Panc1 (cell line): ENCODE data around the gene ASPN. TPM values are rescaled to one million over a fixed set of nuclear protein-coding genes. Genes with fewer than 3 reads are reported as not detected.
A peak's percentile ranks its signal among the peaks of the same experiment; 100 is the strongest.

Experiments
- ATAC-seq: fragments of 200-7000 bp; cut with Tn5 transposase; 2 replicates; pipeline ENCODE4 v1.9.1; 2020; ENCODE audit warnings: mild to moderate bottlenecking, moderate library complexity
- Bru-seq: library from RNA; stranded (reverse); fragments of 400-500 nt; gene quantifications from one replicate; lab custom pipeline; 2021; lab: Mats Ljungman, UMichigan
- BruChase-seq, 2 experiments: library from RNA; stranded (reverse); fragments of 400-500 nt; gene quantifications; one replicate each; lab custom pipeline; 2021; lab: Mats Ljungman, UMichigan
- BruUV-seq: library from RNA; stranded (reverse); fragments of 400-500 nt; replicated peaks from 2 replicates; lab custom pipeline; 2021; lab: Mats Ljungman, UMichigan
- CTCF ChIA-PET: fragments of 300-600 bp; sonication (Branson Sonifier 250); formaldehyde crosslinking; loops from one replicate; lab custom pipeline; 2022; ENCODE audit warnings: antibody characterized with exemption; lab: Charles Lee
- POLR2A ChIA-PET: fragments of 300-600 bp; sonication (Branson Sonifier 250); formaldehyde crosslinking; loops from one replicate; lab custom pipeline; 2022; ENCODE audit warnings: antibody characterized with exemption; lab: Charles Lee
- DNase-seq: peaks from one replicate; pipeline ENCODE4 v3.0.0-alpha.2; 2010; ENCODE audit warnings: low read depth, low spot score
- H3K27ac ChIP-seq: 2 replicates; pipeline ENCODE4 v1.5.1; 2011; ENCODE audit warnings: mild to moderate bottlenecking, low read length, inconsistent platforms
- H3K27me3 ChIP-seq: fragments of 200-500 bp; sonication (Bioruptor generic); 2 replicates; pipeline ENCODE4 v1.6.0; 2014; ENCODE audit warnings: low read length, inconsistent platforms; ENCODE audit not compliant: control insufficient read depth, insufficient read depth
- H3K36me3 ChIP-seq: fragments of 200-500 bp; sonication (Bioruptor generic); 2 replicates; pipeline ENCODE4 v1.5.1; 2014; ENCODE audit warnings: inconsistent platforms, mild to moderate bottlenecking, low read length, moderate library complexity; ENCODE audit not compliant: control insufficient read depth, insufficient read depth
- H3K4me1 ChIP-seq: 2 replicates; pipeline ENCODE4 v1.5.1; 2011; ENCODE audit warnings: inconsistent platforms, mild to moderate bottlenecking, low read length, moderate library complexity; ENCODE audit not compliant: control insufficient read depth, insufficient read depth
- H3K4me3 ChIP-seq, 2 experiments: 2 replicates each; pipeline ENCODE4 v1.5.1; 2011 to 2012; ENCODE audit warnings: low read depth in 2 of 2, low read length in 2 of 2, mild to moderate bottlenecking in 2 of 2, inconsistent platforms in 1 of 2, moderate library complexity in 1 of 2
- H3K9me3 ChIP-seq: fragments of 200-500 bp; sonication (Bioruptor generic); 2 replicates; pipeline ENCODE4 v1.5.1; 2014; ENCODE audit warnings: low read depth, mild to moderate bottlenecking, inconsistent platforms, low read length, moderate library complexity; ENCODE audit not compliant: control insufficient read depth, insufficient read depth
- POLR2AphosphoS5 ChIP-seq: IDR thresholded peaks from 2 replicates; pipeline ENCODE4 v1.6.1; 2012; ENCODE audit warnings: mild to moderate bottlenecking, low read depth, low read length, moderate library complexity
- REST ChIP-seq, 2 experiments: IDR thresholded peaks; 2 replicates each; pipeline ENCODE4 v1.6.1; 2011 to 2012; ENCODE audit warnings: low read depth in 2 of 2, control low read depth in 1 of 2, low read length in 1 of 2, mild to moderate bottlenecking in 1 of 2, moderate library complexity in 1 of 2; ENCODE audit not compliant: insufficient read depth in 1 of 2
- SIN3A ChIP-seq: IDR thresholded peaks from 2 replicates; pipeline ENCODE4 v1.6.1; 2012; ENCODE audit warnings: low read depth, mild to moderate bottlenecking, low read length, moderate library complexity, borderline replicate concordance; ENCODE audit not compliant: insufficient read depth
- TCF7L2 ChIP-seq: IDR thresholded peaks from 2 replicates; pipeline ENCODE4 v1.6.1; 2011; ENCODE audit warnings: mild to moderate bottlenecking, low read depth, low read length, inconsistent platforms
- in situ Hi-C: cut with HindIII; loops from 2 replicates; pipeline ENCODE4 v1.10.0; 2016; ENCODE audit warnings: low sequenced_read_pairs, low pct_unique_long_range_greater_than_20kb
- intact Hi-C: fragments of 100-400 bp; cut with micrococcal nuclease; formaldehyde crosslinking; loops from one replicate; pipeline ENCODE4 v1.10.0; 2022; ENCODE audit not compliant: unreplicated experiment
- long read RNA-seq: library from polyadenylated mRNA; unstranded; transcript quantifications from one replicate; pipeline ENCODE4 v2.0.0, GENCODE V29; 2021; ENCODE audit not compliant: unreplicated experiment
- polyA plus RNA-seq: library from polyadenylated mRNA; unstranded; fragments of >200 nt; gene quantifications from one replicate; pipeline ENCODE4 v1.2.1, GENCODE V29; 2012; ENCODE audit warnings: missing spikeins; ENCODE audit not compliant: insufficient read length
- total RNA-seq: library from RNA; stranded (reverse); gene quantifications from one replicate; pipeline ENCODE4 v1.2.1, GENCODE V29; 2021; ENCODE audit not compliant: unreplicated experiment
- TF ChIP-seq, protein P1 (sequence below): fragments of 450-650 bp; IDR thresholded peaks from 2 replicates; pipeline ENCODE4 v1.5.1; 2017; ENCODE audit warnings: mild to moderate bottlenecking

The ASPN gene
- total RNA-seq: not detected
- polyA plus RNA-seq: not detected
- Bru-seq, nascent RNA: percentile 4 among the genes with signal in this experiment
- BruChase-seq, experiment 1, labeled RNA remaining after a 2-hour chase: percentile 4 among the genes with signal in this experiment
- BruChase-seq, experiment 2, labeled RNA remaining after a 6-hour chase: percentile 9 among the genes with signal in this experiment
- long read RNA-seq: 0 reads

DNA sequence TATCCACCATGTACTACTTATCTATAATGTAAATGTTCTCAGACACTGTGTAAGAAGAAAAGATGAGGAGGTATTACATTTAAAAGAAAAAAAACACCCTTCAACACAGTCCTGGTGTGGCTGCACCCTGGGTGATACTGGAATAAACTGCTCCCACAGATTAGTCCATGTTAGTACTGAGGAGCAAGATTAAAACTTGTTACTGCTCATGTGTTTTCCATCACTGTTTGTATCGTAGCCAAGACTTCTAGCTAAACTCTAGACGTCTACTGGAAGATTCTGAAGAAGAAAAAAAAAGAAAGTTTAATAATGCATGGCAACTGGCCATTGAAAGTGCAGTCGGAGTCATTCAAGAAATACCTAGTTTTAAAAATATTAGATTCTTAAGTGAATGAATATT is at the start of gene ASPN:
Gene ASPN (minus strand): TSS at position 178 of the 400 bp plus-strand sequence.
- TF ChIP-seq POLR2AphosphoS5 (no peak), TCF7L2 (no peak), SIN3A (no peak), REST (IDR thresholded peaks at IDR 0.05; ENCODE audit: insufficient read depth in 1 of 2, low read depth in 2 of 2, low read length in 1 of 2) (no peak)
- TF ChIP-seq, protein P1, sequence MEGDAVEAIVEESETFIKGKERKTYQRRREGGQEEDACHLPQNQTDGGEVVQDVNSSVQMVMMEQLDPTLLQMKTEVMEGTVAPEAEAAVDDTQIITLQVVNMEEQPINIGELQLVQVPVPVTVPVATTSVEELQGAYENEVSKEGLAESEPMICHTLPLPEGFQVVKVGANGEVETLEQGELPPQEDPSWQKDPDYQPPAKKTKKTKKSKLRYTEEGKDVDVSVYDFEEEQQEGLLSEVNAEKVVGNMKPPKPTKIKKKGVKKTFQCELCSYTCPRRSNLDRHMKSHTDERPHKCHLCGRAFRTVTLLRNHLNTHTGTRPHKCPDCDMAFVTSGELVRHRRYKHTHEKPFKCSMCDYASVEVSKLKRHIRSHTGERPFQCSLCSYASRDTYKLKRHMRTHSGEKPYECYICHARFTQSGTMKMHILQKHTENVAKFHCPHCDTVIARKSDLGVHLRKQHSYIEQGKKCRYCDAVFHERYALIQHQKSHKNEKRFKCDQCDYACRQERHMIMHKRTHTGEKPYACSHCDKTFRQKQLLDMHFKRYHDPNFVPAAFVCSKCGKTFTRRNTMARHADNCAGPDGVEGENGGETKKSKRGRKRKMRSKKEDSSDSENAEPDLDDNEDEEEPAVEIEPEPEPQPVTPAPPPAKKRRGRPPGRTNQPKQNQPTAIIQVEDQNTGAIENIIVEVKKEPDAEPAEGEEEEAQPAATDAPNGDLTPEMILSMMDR: no peak
- H3K4me1 ChIP-seq: no peaks in the 10 kb centered on the region
- ATAC-seq (no peak), DNase-seq (no peak)
- in situ Hi-C loops: no loop called here
- no peaks in the 10 kb centered on the region for H3K9me3 ChIP-seq
- no peaks in the 10 kb centered on the region for H3K36me3 ChIP-seq
- no peaks in the 10 kb centered on the region for H3K27me3 ChIP-seq
- intact Hi-C loops: no loop called here
- ChIA-PET CTCF (no interaction called here), POLR2A (no interaction called here)
- no TSS peak for BruUV-seq
- no peak within 1 kb of the TSS for H3K27ac ChIP-seq
- no peak within 1 kb of the TSS for H3K4me3 ChIP-seq

DNA sequence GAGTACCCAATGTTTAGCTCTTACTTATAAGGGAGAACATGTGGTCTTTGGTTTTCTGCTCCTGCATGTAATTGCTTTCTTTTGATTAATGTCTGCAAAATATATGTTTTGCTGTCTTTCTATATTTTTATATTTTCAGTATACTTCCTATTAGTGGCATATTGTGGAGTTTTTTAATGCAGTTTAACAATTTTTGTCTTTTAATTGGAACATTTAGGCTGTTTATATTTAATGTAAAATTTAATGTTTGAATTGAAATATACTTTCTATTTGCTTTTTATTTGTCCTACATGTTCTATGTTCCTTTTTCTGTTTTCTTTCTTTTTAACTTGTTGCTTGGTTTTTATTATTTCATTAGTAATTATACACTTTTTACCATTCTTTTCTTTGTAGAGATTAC is 48.6 kb upstream of the ASPN start:
- no peak for TF ChIP-seq TCF7L2
- BruUV-seq: no TSS peak
- POLR2A ChIA-PET: no interaction called here
- Histone ChIP-seq H3K36me3 (no peaks in the 10 kb centered on the region), H3K9me3 (no peaks in the 10 kb centered on the region), H3K4me1 (no peaks in the 10 kb centered on the region), H3K27me3 (no peaks in the 10 kb centered on the region), H3K4me3 (no peak overlapping the region), H3K27ac (no peak overlapping the region)
- intact Hi-C loops: no loop called here
- CTCF ChIA-PET: no interaction called here
- ATAC-seq (no peak), DNase-seq (no peak)
- in situ Hi-C loops: no loop called here

GRCh38 chr9:92529124-92529523 is 46.8 kb upstream of the ASPN start:
- no peaks in the 10 kb centered on the region for H3K4me1 ChIP-seq
- no TSS peak for BruUV-seq
- H3K4me3 ChIP-seq: no peak overlapping the region
- no peak for DNase-seq
- in situ Hi-C loops (no loop called here), intact Hi-C loops (no loop called here)
- ATAC-seq: no peak
- no peaks in the 10 kb centered on the region for H3K36me3 ChIP-seq
- ChIA-PET POLR2A (no interaction called here), CTCF (no interaction called here)
- TF ChIP-seq REST (IDR thresholded peaks at IDR 0.05; ENCODE audit: insufficient read depth in 1 of 2, low read depth in 2 of 2, low read length in 1 of 2) (no peak), POLR2AphosphoS5 (no peak), TCF7L2 (no peak), SIN3A (no peak)
- TF ChIP-seq, protein P1: no peak
- H3K27ac ChIP-seq: no peak overlapping the region
- no peaks in the 10 kb centered on the region for H3K9me3 ChIP-seq
- H3K27me3 ChIP-seq: no peaks in the 10 kb centered on the region
